Transverse colon (tissue), 4 donors: Measurements from ENCODE around the gene MYOM3.

Source experiments
- POLR2A ChIP-seq: fragments of 450-650 bp; IDR thresholded peaks from one replicate; pipeline ENCODE4 v1.6.1; 2016; ENCODE audit warnings: antibody characterized with exemption, mild to moderate bottlenecking, moderate library complexity
- POLR2AphosphoS5 ChIP-seq, 3 donors: sonication (generic); formaldehyde crosslinking; IDR thresholded peaks; one replicate each; pipeline ENCODE4 v1.6.1; 2016; ENCODE audit warnings: antibody characterized with exemption in 3 of 3
- TF ChIP-seq, protein P1 (sequence below), 5 experiments: fragments of 200-600 bp in 3 of 5; fragments of 450-650 bp in 2 of 5; sonication (generic) in 3 of 5; IDR thresholded peaks; 1 replicate in 2 of 5; 2 replicates in 3 of 5; pipeline ENCODE4 v1.5.1; 2016 to 2017; ENCODE audit warnings: antibody characterized with exemption in 5 of 5, inconsistent platforms in 3 of 5, mild to moderate bottlenecking in 2 of 5, moderate library complexity in 1 of 5

- TF ChIP-seq, protein P1, sequence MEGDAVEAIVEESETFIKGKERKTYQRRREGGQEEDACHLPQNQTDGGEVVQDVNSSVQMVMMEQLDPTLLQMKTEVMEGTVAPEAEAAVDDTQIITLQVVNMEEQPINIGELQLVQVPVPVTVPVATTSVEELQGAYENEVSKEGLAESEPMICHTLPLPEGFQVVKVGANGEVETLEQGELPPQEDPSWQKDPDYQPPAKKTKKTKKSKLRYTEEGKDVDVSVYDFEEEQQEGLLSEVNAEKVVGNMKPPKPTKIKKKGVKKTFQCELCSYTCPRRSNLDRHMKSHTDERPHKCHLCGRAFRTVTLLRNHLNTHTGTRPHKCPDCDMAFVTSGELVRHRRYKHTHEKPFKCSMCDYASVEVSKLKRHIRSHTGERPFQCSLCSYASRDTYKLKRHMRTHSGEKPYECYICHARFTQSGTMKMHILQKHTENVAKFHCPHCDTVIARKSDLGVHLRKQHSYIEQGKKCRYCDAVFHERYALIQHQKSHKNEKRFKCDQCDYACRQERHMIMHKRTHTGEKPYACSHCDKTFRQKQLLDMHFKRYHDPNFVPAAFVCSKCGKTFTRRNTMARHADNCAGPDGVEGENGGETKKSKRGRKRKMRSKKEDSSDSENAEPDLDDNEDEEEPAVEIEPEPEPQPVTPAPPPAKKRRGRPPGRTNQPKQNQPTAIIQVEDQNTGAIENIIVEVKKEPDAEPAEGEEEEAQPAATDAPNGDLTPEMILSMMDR (IDR thresholded peaks at IDR 0.05): no peak
- no peak for TF ChIP-seq POLR2AphosphoS5 (IDR thresholded peaks at IDR 0.05)
- peak; percentile 19 for TF ChIP-seq POLR2A
Measured at GRCh38 chr1:24108334-24109165, 3.4 kb downstream of the MYOM3 start.
